GM12875 (cell line): Measurements from ENCODE around the gene PRDM8.

Experiments used
- H3K4me3 ChIP-seq: one replicate; pipeline ENCODE4 v1.5.1; 2011; ENCODE audit warnings: low read depth, low read length, control low read depth
- CTCF ChIP-seq: IDR thresholded peaks from 2 replicates; pipeline ENCODE4 v1.5.1; 2011; ENCODE audit warnings: low read depth, mild to moderate bottlenecking, control low read depth, inconsistent platforms, low read length, moderate library complexity, borderline replicate concordance; ENCODE audit not compliant: insufficient read depth

The PRDM8 gene

GRCh38 chr4:80183250-80184052 lies 13.9 kb upstream of the PRDM8 start:
- H3K4me3 ChIP-seq: peak overlapping the region; percentile 74
- TF ChIP-seq CTCF: no peak

- peak; percentile 94 for TF ChIP-seq CTCF
- H3K4me3 ChIP-seq: peak overlapping the region; percentile 74
These were observed 13.1 kb upstream of the PRDM8 start for GRCh38 chr4:80184053-80184824.

GRCh38 chr4:80184825-80185756 lies 12.2 kb upstream of the PRDM8 start:
- TF ChIP-seq CTCF: no peak
- peak overlapping the region; percentile 74 for H3K4me3 ChIP-seq

- no peak for TF ChIP-seq CTCF
- no peak overlapping the region for H3K4me3 ChIP-seq
These were observed 11.3 kb upstream of the PRDM8 start for GRCh38 chr4:80185787-80186548.

- H3K4me3 ChIP-seq: no peak overlapping the region
- TF ChIP-seq CTCF: no peak
These were observed 10.6 kb upstream of the PRDM8 start for GRCh38 chr4:80186676-80187075.

- H3K4me3 ChIP-seq: no peak overlapping the region
- no peak for TF ChIP-seq CTCF
These were observed 9.6 kb upstream of the PRDM8 start for GRCh38 chr4:80187677-80188076.
